GM19395 (cell line): ENCODE measurements around the gene SP3.
"Not testable (repeated sequence)": the region's sequence is repeated elsewhere in the genome, so short reads cannot be mapped to it uniquely, and the experiment has no call there.

Experiments used
- ATAC-seq: cut with Tn5 transposase; IDR thresholded peaks from one replicate; pipeline ENCODE4 v1.9.1; 2021; ENCODE audit warnings: mild to moderate bottlenecking, moderate library complexity; ENCODE audit not compliant: unreplicated experiment

The SP3 gene

GRCh38 chr2:173892341-173892740 lies 72.8 kb downstream of the SP3 start:
- no peak for ATAC-seq

- no peak for ATAC-seq
Observed at GRCh38 chr2:173891315-173892037, 73.7 kb downstream of the SP3 start.

- not testable (repeated sequence) for ATAC-seq
Observed at GRCh38 chr2:173889464-173889863, 75.7 kb downstream of the SP3 start.

GRCh38 chr2:173886613-173887012 lies 78.6 kb downstream of the SP3 start:
- no peak for ATAC-seq

- ATAC-seq: no peak
Observed at GRCh38 chr2:173884025-173884802, 81.0 kb downstream of the SP3 start.

- no peak for ATAC-seq
Observed at GRCh38 chr2:173881886-173882285, 83.3 kb downstream of the SP3 start.

- no peak for ATAC-seq
Observed at GRCh38 chr2:173881461-173881860, 83.7 kb downstream of the SP3 start.

GRCh38 chr2:173880561-173880960 lies 84.6 kb downstream of the SP3 start:
- no peak for ATAC-seq

GRCh38 chr2:173876833-173877413 lies 88.2 kb downstream of the SP3 start:
- no peak for ATAC-seq

- peak; percentile 92 for ATAC-seq
Observed at GRCh38 chr2:173874894-173875237, 90.3 kb downstream of the SP3 start.

GRCh38 chr2:173874003-173874893 lies 90.9 kb downstream of the SP3 start:
- peak; percentile 39 for ATAC-seq

GRCh38 chr2:173872714-173873113 lies 92.5 kb downstream of the SP3 start:
- ATAC-seq: no peak

GRCh38 chr2:173869244-173870229 lies 95.6 kb downstream of the SP3 start:
- ATAC-seq: no peak

- no peak for ATAC-seq
Observed at GRCh38 chr2:173868406-173868805, 96.8 kb downstream of the SP3 start.

GRCh38 chr2:173866874-173867618 lies 98.1 kb downstream of the SP3 start:
- ATAC-seq: no peak

GRCh38 chr2:173865971-173866873 lies 99.0 kb downstream of the SP3 start:
- ATAC-seq: no peak

- ATAC-seq: no peak
Observed at GRCh38 chr2:173862612-173863217, 102.5 kb downstream of the SP3 start.

GRCh38 chr2:173860566-173860965 lies 104.6 kb downstream of the SP3 start:
- no peak for ATAC-seq
